Osteocyte (in vitro differentiated cells): ENCODE measurements around the gene GPR45. TPM values are rescaled to one million over a fixed set of nuclear protein-coding genes. Genes with fewer than 3 reads are reported as not detected.
A peak's percentile ranks its signal among the peaks of the same experiment; 100 is the strongest.

Source experiments
- DNase-seq: peaks from one replicate; pipeline ENCODE4 v3.0.0; 2021; ENCODE audit warnings: mixed read lengths; ENCODE audit not compliant: unreplicated experiment; ENCODE audit errors: extremely low spot score
- H3K27ac Mint-ChIP-seq: one replicate; pipeline ENCODE4 v1.8.0; 2021; ENCODE audit warnings: mild to moderate bottlenecking, mixed read lengths; ENCODE audit not compliant: unreplicated experiment
- H3K27me3 Mint-ChIP-seq: one replicate; pipeline ENCODE4 v1.8.0; 2021; ENCODE audit warnings: mixed read lengths; ENCODE audit not compliant: unreplicated experiment
- H3K36me3 Mint-ChIP-seq: one replicate; pipeline ENCODE4 v1.8.0; 2021; ENCODE audit warnings: mixed read lengths; ENCODE audit not compliant: unreplicated experiment
- H3K4me1 Mint-ChIP-seq: one replicate; pipeline ENCODE4 v1.8.0; 2021; ENCODE audit warnings: mixed read lengths; ENCODE audit not compliant: unreplicated experiment
- H3K4me3 Mint-ChIP-seq: one replicate; pipeline ENCODE4 v1.8.0; 2021; ENCODE audit warnings: mild to moderate bottlenecking, moderate library complexity, mixed read lengths; ENCODE audit not compliant: unreplicated experiment
- H3K9me3 Mint-ChIP-seq: one replicate; pipeline ENCODE4 v1.8.0; 2021; ENCODE audit warnings: mixed read lengths; ENCODE audit not compliant: unreplicated experiment
- CTCF ChIP-seq: fragments of 200-600 bp; sonication (generic); IDR thresholded peaks from 2 replicates; pipeline ENCODE4 v1.5.0; 2021; ENCODE audit warnings: antibody characterized with exemption, mild to moderate bottlenecking, moderate library complexity
- total RNA-seq: library from RNA; stranded (reverse); gene quantifications from 2 replicates; pipeline ENCODE4 v1.2.1, GENCODE V29; 2021

Gene GPR45
- total RNA-seq, 1 donor from 2014 or later = not detected

GRCh38 chr2:105287692-105288091 is 46.1 kb downstream of the GPR45 start:
- DNase-seq = no peak
- Mint-ChIP-seq H3K9me3 (no peaks in the 10 kb centered on the region), H3K27me3 (no peaks in the 10 kb centered on the region), H3K27ac (no peak overlapping the region), H3K4me3 (no peak overlapping the region), H3K36me3 (peaks cover 32% of the 10 kb centered on the region), H3K4me1 (peaks cover 12% of the 10 kb centered on the region)
- peak; percentile 56 for TF ChIP-seq CTCF

- H3K9me3 Mint-ChIP-seq = no peaks in the 10 kb centered on the region
- H3K4me3 Mint-ChIP-seq = no peak overlapping the region
- H3K27ac Mint-ChIP-seq = no peak overlapping the region
- no peaks in the 10 kb centered on the region for H3K27me3 Mint-ChIP-seq
- peaks cover 31% of the 10 kb centered on the region for H3K36me3 Mint-ChIP-seq
- no peak for TF ChIP-seq CTCF
- H3K4me1 Mint-ChIP-seq = peaks cover 16% of the 10 kb centered on the region
- no peak for DNase-seq
Measured at GRCh38 chr2:105288133-105288532, 46.6 kb downstream of the GPR45 start.

- H3K27me3 Mint-ChIP-seq = no peaks in the 10 kb centered on the region
- H3K36me3 Mint-ChIP-seq = peaks cover 21% of the 10 kb centered on the region
- H3K4me3 Mint-ChIP-seq = no peak overlapping the region
- no peak overlapping the region for H3K27ac Mint-ChIP-seq
- no peak for TF ChIP-seq CTCF
- no peak for DNase-seq
- peaks cover 39% of the 10 kb centered on the region for H3K4me1 Mint-ChIP-seq
- no peaks in the 10 kb centered on the region for H3K9me3 Mint-ChIP-seq
Measured at GRCh38 chr2:105290981-105291660, 49.6 kb downstream of the GPR45 start.

GRCh38 chr2:105291981-105292380 is 50.4 kb downstream of the GPR45 start:
- DNase-seq = no peak
- Mint-ChIP-seq H3K27me3 (no peaks in the 10 kb centered on the region), H3K4me3 (no peak overlapping the region), H3K36me3 (peaks cover 23% of the 10 kb centered on the region), H3K9me3 (no peaks in the 10 kb centered on the region), H3K4me1 (peaks cover 41% of the 10 kb centered on the region), H3K27ac (peak overlapping the region; percentile 3)
- TF ChIP-seq CTCF = no peak

Other genes with a start within 250 kb of the GPR45 start
- gene MRPS9, start 203.7 kb upstream of the GPR45 start, total RNA-seq = 21.3 and 22.6 TPM in 2 replicates
- gene TGFBRAP1, start 88.0 kb downstream of the GPR45 start, total RNA-seq = 17.9 and 21.2 TPM in 2 replicates
- gene C2orf49, start 95.8 kb downstream of the GPR45 start, total RNA-seq = 19.3 and 20.7 TPM in 2 replicates
- gene FHL2, start 157.3 kb downstream of the GPR45 start, total RNA-seq = 76.8 and 78.7 TPM in 2 replicates